NCI-H1105 (cell line): Measurements from ENCODE around the gene CAMK1D.
"Not testable (repeated sequence)": the region's sequence is repeated elsewhere in the genome, so short reads cannot be mapped to it uniquely, and the experiment has no call there.

Experiments
- DNase-seq: peaks from one replicate; lab custom pipeline; 2025; lab: John Stamatoyannopoulos, UW

Gene CAMK1D

GRCh38 chr10:12726971-12727831 is 377.9 kb downstream of the CAMK1D start:
- no peak for DNase-seq

GRCh38 chr10:12727832-12728215 is 378.5 kb downstream of the CAMK1D start:
- DNase-seq, result no peak

GRCh38 chr10:12728494-12728893 is 379.1 kb downstream of the CAMK1D start:
- DNase-seq, result no peak

GRCh38 chr10:12729885-12730284 is 380.5 kb downstream of the CAMK1D start:
- no peak for DNase-seq

GRCh38 chr10:12730809-12731519 is 381.6 kb downstream of the CAMK1D start:
- no peak for DNase-seq

GRCh38 chr10:12733271-12733670 is 383.9 kb downstream of the CAMK1D start:
- no peak for DNase-seq

- DNase-seq, result no peak
Measured at GRCh38 chr10:12735843-12736462, 386.6 kb downstream of the CAMK1D start.

GRCh38 chr10:12740813-12741212 is 391.5 kb downstream of the CAMK1D start:
- no peak for DNase-seq

- no peak for DNase-seq
Measured at GRCh38 chr10:12741360-12741804, 392.0 kb downstream of the CAMK1D start.

GRCh38 chr10:12742771-12743170 is 393.4 kb downstream of the CAMK1D start:
- DNase-seq, result no peak

GRCh38 chr10:12743466-12743865 is 394.1 kb downstream of the CAMK1D start:
- not testable (repeated sequence) for DNase-seq

- DNase-seq, result no peak
Measured at GRCh38 chr10:12743941-12744340, 394.6 kb downstream of the CAMK1D start.

GRCh38 chr10:12748186-12748585 is 398.8 kb downstream of the CAMK1D start:
- DNase-seq, result no peak

- no peak for DNase-seq
Measured at GRCh38 chr10:12749760-12750478, 400.6 kb downstream of the CAMK1D start.

- no peak for DNase-seq
Measured at GRCh38 chr10:12750526-12751201, 401.3 kb downstream of the CAMK1D start.

- no peak for DNase-seq
Measured at GRCh38 chr10:12755075-12755474, 405.7 kb downstream of the CAMK1D start.

GRCh38 chr10:12757351-12757750 is 408.0 kb downstream of the CAMK1D start:
- DNase-seq, result no peak

- DNase-seq, result no peak
Measured at GRCh38 chr10:12758271-12758670, 408.9 kb downstream of the CAMK1D start.

GRCh38 chr10:12766223-12766622 is 416.9 kb downstream of the CAMK1D start:
- no peak for DNase-seq

GRCh38 chr10:12768156-12769100 is 419.1 kb downstream of the CAMK1D start:
- DNase-seq, result no peak
